Gastroesophageal sphincter (tissue), 3 donors: ENCODE results near the gene FBXW11.

ENCODE experiments used
- POLR2AphosphoS5 ChIP-seq: sonication (generic); formaldehyde crosslinking; IDR thresholded peaks from one replicate; pipeline ENCODE4 v1.6.1; 2017; ENCODE audit warnings: antibody characterized with exemption
- TF ChIP-seq, protein P1 (sequence below), 4 experiments: fragments of 200-600 bp in 2 of 4; fragments of 450-650 bp in 2 of 4; sonication (generic) in 1 of 4; IDR thresholded peaks; one replicate each; pipeline ENCODE4 v1.5.1; 2017 to 2019; ENCODE audit warnings: antibody characterized with exemption in 4 of 4, mild to moderate bottlenecking in 2 of 4, moderate library complexity in 2 of 4

DNA sequence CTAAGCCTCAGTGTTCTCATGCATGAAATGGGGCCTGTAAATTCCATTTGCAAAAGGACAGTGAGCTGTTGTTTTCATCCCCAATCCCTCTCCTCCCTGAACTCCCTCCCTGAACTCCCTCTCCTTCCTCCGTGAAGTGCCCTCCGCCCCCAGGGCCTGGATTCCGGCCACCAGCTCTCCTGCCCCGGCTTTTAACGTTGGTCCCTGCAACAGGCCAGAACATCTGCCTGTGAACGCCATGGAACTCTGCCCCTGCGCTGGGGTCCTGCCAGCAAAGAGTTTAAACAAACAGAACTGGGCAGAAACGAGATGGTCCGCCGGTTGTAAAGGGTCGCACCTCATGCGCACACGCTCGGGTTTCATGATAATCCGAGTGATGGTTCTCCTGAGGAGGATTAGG is 158.4 kb downstream of the FBXW11 start:
- no peak for TF ChIP-seq POLR2AphosphoS5
- TF ChIP-seq, protein P1, sequence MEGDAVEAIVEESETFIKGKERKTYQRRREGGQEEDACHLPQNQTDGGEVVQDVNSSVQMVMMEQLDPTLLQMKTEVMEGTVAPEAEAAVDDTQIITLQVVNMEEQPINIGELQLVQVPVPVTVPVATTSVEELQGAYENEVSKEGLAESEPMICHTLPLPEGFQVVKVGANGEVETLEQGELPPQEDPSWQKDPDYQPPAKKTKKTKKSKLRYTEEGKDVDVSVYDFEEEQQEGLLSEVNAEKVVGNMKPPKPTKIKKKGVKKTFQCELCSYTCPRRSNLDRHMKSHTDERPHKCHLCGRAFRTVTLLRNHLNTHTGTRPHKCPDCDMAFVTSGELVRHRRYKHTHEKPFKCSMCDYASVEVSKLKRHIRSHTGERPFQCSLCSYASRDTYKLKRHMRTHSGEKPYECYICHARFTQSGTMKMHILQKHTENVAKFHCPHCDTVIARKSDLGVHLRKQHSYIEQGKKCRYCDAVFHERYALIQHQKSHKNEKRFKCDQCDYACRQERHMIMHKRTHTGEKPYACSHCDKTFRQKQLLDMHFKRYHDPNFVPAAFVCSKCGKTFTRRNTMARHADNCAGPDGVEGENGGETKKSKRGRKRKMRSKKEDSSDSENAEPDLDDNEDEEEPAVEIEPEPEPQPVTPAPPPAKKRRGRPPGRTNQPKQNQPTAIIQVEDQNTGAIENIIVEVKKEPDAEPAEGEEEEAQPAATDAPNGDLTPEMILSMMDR (IDR thresholded peaks at IDR 0.05) = no peak
